HG03280 (cell line): ENCODE measurements around the gene SMR3A.

Source experiments
- ATAC-seq: cut with Tn5 transposase; IDR thresholded peaks from one replicate; pipeline ENCODE4 v1.9.1; 2021; ENCODE audit warnings: mild to moderate bottlenecking, moderate library complexity; ENCODE audit not compliant: unreplicated experiment

The SMR3A gene

GRCh38 chr4:70360460-70360859 is at the start of gene SMR3A:
Gene SMR3A, plus strand, starts transcription at chr4:70360760. Its CDS starts 1,356 bp downstream, at chr4:70362116.
- ATAC-seq, result no peak

- no peak for ATAC-seq
These were observed 46.8 kb upstream of the SMR3A start for GRCh38 chr4:70313736-70314135.

- peak; percentile 74 for ATAC-seq
These were observed 44.6 kb upstream of the SMR3A start for GRCh38 chr4:70315928-70316327.

GRCh38 chr4:70326052-70326451 is 34.5 kb upstream of the SMR3A start:
- ATAC-seq, result no peak

GRCh38 chr4:70334681-70335080 is 25.9 kb upstream of the SMR3A start, which contains the start of gene CABS1:
Gene CABS1, plus strand, starts transcription at chr4:70334981. Its CDS starts 59 bp downstream, at chr4:70335040.
- ATAC-seq, result no peak

GRCh38 chr4:70336043-70336442 is 24.5 kb upstream of the SMR3A start:
- no peak for ATAC-seq

- no peak for ATAC-seq
These were observed 22.6 kb upstream of the SMR3A start for GRCh38 chr4:70337886-70338420.

GRCh38 chr4:70356185-70356584 is 4.4 kb upstream of the SMR3A start:
- ATAC-seq, result no peak

- ATAC-seq, result no peak
These were observed 1.4 kb upstream of the SMR3A start for GRCh38 chr4:70359115-70359661.

- ATAC-seq, result no peak
These were observed 3.4 kb downstream of the SMR3A start for GRCh38 chr4:70364002-70364401.

GRCh38 chr4:70365479-70365878 is 4.9 kb downstream of the SMR3A start:
- no peak for ATAC-seq

GRCh38 chr4:70367813-70368212 is 7.3 kb downstream of the SMR3A start:
- no peak for ATAC-seq

GRCh38 chr4:70371987-70372386 is 11.4 kb downstream of the SMR3A start:
- ATAC-seq, result no peak

- ATAC-seq, result no peak
These were observed 12.2 kb downstream of the SMR3A start for GRCh38 chr4:70372760-70373159.

GRCh38 chr4:70380578-70380977 is 20.0 kb downstream of the SMR3A start:
- no peak for ATAC-seq

- no peak for ATAC-seq
These were observed 22.2 kb downstream of the SMR3A start, which contains the start of gene SMR3B for GRCh38 chr4:70382691-70383181. Gene SMR3B, plus strand, starts transcription at chr4:70383131. Its CDS starts 1,380 bp downstream, at chr4:70384511.

- peak; percentile 64 for ATAC-seq
These were observed 31.7 kb downstream of the SMR3A start for GRCh38 chr4:70392057-70392776.

GRCh38 chr4:70397580-70397979 is 37.0 kb downstream of the SMR3A start, which contains the start of gene OPRPN:
Gene OPRPN, plus strand, starts transcription at chr4:70397940. Its CDS starts 1,346 bp downstream, at chr4:70399286.
- ATAC-seq, result no peak

GRCh38 chr4:70399319-70399718 is 38.8 kb downstream of the SMR3A start:
- ATAC-seq, result peak; percentile 48

- peak; percentile 44 for ATAC-seq
These were observed 42.2 kb downstream of the SMR3A start for GRCh38 chr4:70402762-70403161.

GRCh38 chr4:70405765-70406164 is 45.2 kb downstream of the SMR3A start:
- no peak for ATAC-seq
